T-helper 17 cell (primary cell): ENCODE data around the gene PPP1R3C. TPM values are rescaled to one million over a fixed set of nuclear protein-coding genes. Genes with fewer than 3 reads are reported as not detected.

Experiments
- ATAC-seq: fragments of 150-1000 bp; cut with Tn5 transposase; 2 replicates; pipeline ENCODE4 v1.10.0; 2021; ENCODE audit warnings: mild to moderate bottlenecking, moderate library complexity
- DNase-seq, 3 donors: peaks; one replicate each; pipeline versions ENCODE4 v3.0.0 to v3.0.0-alpha.2; 2020 to 2021
- H3K9me3 ChIP-seq: one replicate; pipeline ENCODE4 v1.7.0; 2013; ENCODE audit warnings: low read length, mild to moderate bottlenecking; ENCODE audit not compliant: control insufficient read depth, poor library complexity, severe bottlenecking
- H3K27ac Mint-ChIP-seq: one replicate; pipeline ENCODE4 v1.8.0; 2022; ENCODE audit warnings: mild to moderate bottlenecking, moderate library complexity, mixed read lengths
- H3K27me3 Mint-ChIP-seq: one replicate; pipeline ENCODE4 v1.8.0; 2022; ENCODE audit warnings: mixed read lengths
- H3K36me3 Mint-ChIP-seq: one replicate; pipeline ENCODE4 v1.8.0; 2022; ENCODE audit warnings: low read depth, mixed read lengths
- H3K4me1 Mint-ChIP-seq: one replicate; pipeline ENCODE4 v1.8.0; 2022; ENCODE audit warnings: mild to moderate bottlenecking, mixed read lengths
- H3K4me3 Mint-ChIP-seq: one replicate; pipeline ENCODE4 v1.8.0; 2022; ENCODE audit warnings: mild to moderate bottlenecking, moderate library complexity, mixed read lengths
- total RNA-seq, 4 donors: library from RNA in 2 of 4; stranded (reverse) in 2 of 4; gene quantifications; one replicate each; pipeline ENCODE4 v1.2.3 and lab custom pipeline; 2022 to 2026

The PPP1R3C gene
- total RNA-seq, 2 donors from 2014 or later = 0.10 TPM; not detected in 1

DNA sequence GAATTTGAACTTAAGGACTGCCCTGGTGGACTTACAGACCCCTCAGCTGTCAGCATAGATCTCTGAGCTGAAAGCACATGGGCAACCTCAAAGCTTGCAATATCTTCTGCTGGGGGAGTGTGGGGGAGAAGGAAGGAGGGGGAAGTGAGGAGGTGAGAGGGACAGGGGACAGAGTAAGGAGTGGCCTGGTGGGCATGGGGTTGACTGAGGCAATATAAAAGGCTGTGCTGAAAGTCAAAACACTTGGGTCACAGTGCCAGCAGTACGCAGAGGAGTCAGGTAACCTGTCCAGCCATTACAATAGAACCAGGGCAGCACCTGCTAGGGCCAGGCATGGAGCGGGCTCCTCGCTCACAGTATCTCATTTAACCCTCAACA lies 43.2 kb downstream of the PPP1R3C start:
- no peak for ATAC-seq

DNA sequence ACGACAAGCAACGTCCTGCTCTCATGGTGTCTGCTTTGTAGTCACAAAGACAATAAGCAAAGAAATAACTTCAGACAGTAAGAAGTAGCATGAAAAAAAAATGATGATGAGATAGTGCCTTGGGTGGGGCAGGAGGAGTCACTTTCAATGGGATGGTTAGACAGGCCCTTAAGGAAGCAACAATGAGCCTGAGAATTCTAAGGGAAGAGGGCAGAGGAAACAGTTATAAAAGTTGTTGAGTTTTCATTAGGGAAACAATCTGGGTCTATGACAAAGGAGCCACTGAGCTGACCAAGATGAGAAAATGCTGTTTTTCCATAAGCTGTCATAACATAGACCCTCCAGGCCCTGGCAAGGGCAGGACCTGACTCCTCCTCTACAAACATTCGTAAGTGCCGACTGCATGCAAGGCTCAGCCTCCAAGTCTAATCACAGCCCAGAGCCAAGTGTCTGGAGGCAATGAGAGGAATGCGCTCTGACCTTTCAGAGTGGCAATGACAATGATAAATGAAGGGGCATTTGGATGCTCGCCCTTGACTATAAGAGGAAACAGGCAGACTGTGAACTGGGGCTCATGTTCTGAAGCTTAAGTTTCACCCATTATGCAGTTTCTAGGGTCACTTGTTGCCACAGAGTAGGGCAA lies 43.7 kb downstream of the PPP1R3C start:
- no peaks in the 10 kb centered on the region for H3K4me1 Mint-ChIP-seq
- DNase-seq (no peak), ATAC-seq (no peak)
- H3K27me3 Mint-ChIP-seq = peaks cover 70% of the 10 kb centered on the region
- peaks cover 4% of the 10 kb centered on the region for H3K36me3 Mint-ChIP-seq
- no peaks in the 10 kb centered on the region for H3K9me3 ChIP-seq
- H3K27ac Mint-ChIP-seq = no peak overlapping the region
- no peak overlapping the region for H3K4me3 Mint-ChIP-seq

More for the DNA sequence above, 43.2 kb downstream of the PPP1R3C start:
- Mint-ChIP-seq H3K27ac (no peak overlapping the region), H3K27me3 (peaks cover 72% of the 10 kb centered on the region), H3K4me1 (no peaks in the 10 kb centered on the region), H3K36me3 (peaks cover 4% of the 10 kb centered on the region), H3K4me3 (no peak overlapping the region)
- no peaks in the 10 kb centered on the region for H3K9me3 ChIP-seq
- no peak for DNase-seq

DNA sequence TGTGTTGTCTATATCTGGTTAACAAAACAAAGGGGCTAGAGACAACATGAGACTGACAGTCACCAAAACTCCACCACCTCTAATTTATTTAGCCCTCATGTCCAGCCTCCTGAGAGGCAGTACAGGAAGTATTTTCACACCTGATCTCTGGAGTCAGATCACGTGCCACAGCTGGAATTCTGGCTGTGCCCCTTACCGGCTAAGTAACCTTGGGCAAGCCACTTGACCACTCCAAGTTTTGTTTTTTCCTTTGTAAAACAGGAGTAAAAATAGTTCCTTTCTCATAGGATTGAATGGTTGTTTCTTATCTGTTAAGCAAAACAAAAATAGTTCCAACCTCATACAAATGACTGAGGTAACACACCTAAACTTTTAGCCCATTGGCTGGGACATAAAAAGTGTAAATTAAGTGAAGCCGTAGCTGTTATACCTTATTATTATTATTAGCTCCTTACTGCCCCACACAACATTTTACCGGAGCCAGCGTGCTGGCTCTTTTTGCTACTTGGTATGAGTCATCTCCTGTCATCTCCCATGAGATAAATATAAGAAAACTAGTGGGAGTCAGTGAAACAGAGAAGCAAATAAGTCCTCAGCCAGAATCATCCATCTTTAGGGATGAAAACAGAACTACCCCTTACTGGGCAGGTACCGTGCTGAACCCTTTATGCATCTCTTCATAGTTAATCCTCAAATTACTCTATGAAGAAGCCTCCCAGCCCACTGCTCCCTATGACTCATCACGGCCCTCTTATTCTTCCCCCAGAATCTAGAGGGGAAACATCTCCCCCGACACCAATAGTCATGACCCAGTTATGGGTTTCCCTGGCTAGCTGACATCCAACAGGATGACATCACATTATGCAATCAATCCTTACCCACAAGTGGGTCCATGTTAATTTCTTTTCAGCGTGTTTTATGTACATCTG lies 44.9 kb downstream of the PPP1R3C start:
- Mint-ChIP-seq H3K4me1 (no peaks in the 10 kb centered on the region), H3K27me3 (peaks cover 62% of the 10 kb centered on the region), H3K4me3 (no peak overlapping the region), H3K36me3 (peaks cover 4% of the 10 kb centered on the region), H3K27ac (no peak overlapping the region)
- no peaks in the 10 kb centered on the region for H3K9me3 ChIP-seq
- ATAC-seq = no peak
- DNase-seq = no peak

DNA sequence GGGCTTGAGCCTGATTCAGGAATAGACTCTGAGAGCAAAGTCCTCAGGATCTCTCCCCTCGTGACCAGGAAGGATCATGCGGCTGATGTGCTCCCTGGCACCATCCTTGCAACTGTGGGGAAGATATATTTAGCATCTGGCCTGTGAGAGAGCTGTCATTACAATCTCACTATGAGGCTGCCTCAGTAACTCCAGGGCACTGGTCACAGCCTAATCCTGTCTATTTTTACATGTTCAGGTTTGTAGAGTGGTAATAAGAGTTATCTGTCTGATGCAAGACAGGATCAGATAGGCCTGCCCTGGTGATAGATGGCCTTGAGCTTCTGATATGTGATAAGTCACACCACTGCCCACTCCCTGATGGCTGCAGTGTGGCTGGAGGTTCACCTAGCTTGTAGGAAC lies 50.7 kb downstream of the PPP1R3C start:
- Mint-ChIP-seq H3K36me3 (no peaks in the 10 kb centered on the region), H3K27ac (no peak overlapping the region), H3K4me1 (no peaks in the 10 kb centered on the region), H3K4me3 (no peak overlapping the region), H3K27me3 (peaks cover 22% of the 10 kb centered on the region)
- ATAC-seq = no peak
- no peaks in the 10 kb centered on the region for H3K9me3 ChIP-seq
- DNase-seq = no peak

DNA sequence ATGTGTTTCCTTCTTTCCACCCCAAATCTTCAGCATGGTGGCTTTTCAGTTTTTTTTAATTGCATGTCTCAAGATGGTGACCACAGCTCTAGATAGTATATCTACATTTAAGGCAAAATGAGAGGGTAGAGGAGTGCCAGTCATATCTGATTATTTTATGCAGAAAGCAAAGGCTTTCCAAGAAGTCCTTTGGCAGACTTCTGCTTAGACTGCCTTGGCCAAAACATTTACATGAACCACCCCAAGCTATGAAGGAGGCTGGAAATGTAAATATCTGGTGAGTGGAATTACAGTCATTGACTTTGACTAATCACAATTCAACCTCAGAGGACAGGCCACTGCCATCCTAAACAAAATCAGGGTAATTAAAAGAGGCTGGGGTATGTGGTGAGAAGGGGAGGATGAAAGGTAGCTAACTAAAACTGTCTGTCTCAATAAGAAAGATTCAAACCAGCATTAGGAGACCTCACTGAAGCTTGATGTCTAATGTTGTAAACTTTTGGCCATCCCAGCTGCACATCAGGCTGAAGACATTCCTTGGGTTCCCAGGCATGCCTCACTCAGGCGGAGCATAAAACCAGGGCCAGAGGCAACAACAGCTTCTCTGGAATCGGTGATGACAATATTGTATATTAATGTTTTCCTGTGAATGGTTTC lies 53.4 kb downstream of the PPP1R3C start:
- no peak overlapping the region for H3K27ac Mint-ChIP-seq
- DNase-seq = no peak
- peaks cover 27% of the 10 kb centered on the region for H3K27me3 Mint-ChIP-seq
- no peaks in the 10 kb centered on the region for H3K36me3 Mint-ChIP-seq
- no peaks in the 10 kb centered on the region for H3K4me1 Mint-ChIP-seq
- no peaks in the 10 kb centered on the region for H3K9me3 ChIP-seq
- ATAC-seq = no peak
- no peak overlapping the region for H3K4me3 Mint-ChIP-seq

Other genes with a start within 250 kb of the PPP1R3C start
- 1 to 10 TPM; 2.5 to 3.1 TPM for gene HECTD2, start 222.7 kb downstream of the PPP1R3C start, total RNA-seq
- gene TNKS2, start 165.4 kb upstream of the PPP1R3C start, total RNA-seq = 10 to 100 TPM; 43.4 to 50.6 TPM